ENCODE data around the gene VDAC1.

VDAC1 gene

GRCh38 chr5:134051305-134051704 is 46.5 kb upstream of the VDAC1 start:
- TF ChIP-seq SPI1 (IDR thresholded peaks at IDR 0.05; ENCODE audit: borderline replicate concordance, low read depth) (no peak), POLR2AphosphoS5 (IDR thresholded peaks at IDR 0.05; ENCODE audit: low read depth) (no peak), CTCF (IDR thresholded peaks at IDR 0.05; ENCODE audit: insufficient read depth, low read length) (no peak), GABPA (IDR thresholded peaks at IDR 0.05; ENCODE audit: low read depth) (no peak), REST (IDR thresholded peaks at IDR 0.05; ENCODE audit: insufficient replicate concordance, low read depth) (no peak)
- no peak overlapping the region for H3K27ac ChIP-seq (replicated peaks)
- no peak for DNase-seq (ENCODE audit: low read depth in 1 of 2, low spot score in 1 of 2)
- no peak overlapping the region for H3K4me3 ChIP-seq (replicated peaks; ENCODE audit: insufficient read depth, low read length)
- no peaks in the 10 kb centered on the region for H3K27me3 ChIP-seq (ENCODE audit: insufficient read depth, poor library complexity, severe bottlenecking)

- Histone ChIP-seq H3K27me3 (ENCODE audit: insufficient read depth, poor library complexity, severe bottlenecking) (no peaks in the 10 kb centered on the region), H3K27ac (replicated peaks) (no peak overlapping the region), H3K4me3 (replicated peaks; ENCODE audit: insufficient read depth, low read length) (no peak overlapping the region)
- TF ChIP-seq SPI1 (IDR thresholded peaks at IDR 0.05; ENCODE audit: borderline replicate concordance, low read depth): no peak
- no peak for TF ChIP-seq REST (IDR thresholded peaks at IDR 0.05; ENCODE audit: insufficient replicate concordance, low read depth)
- no peak for TF ChIP-seq POLR2AphosphoS5 (IDR thresholded peaks at IDR 0.05; ENCODE audit: low read depth)
- no peak for TF ChIP-seq GABPA (IDR thresholded peaks at IDR 0.05; ENCODE audit: low read depth)
- no peak for TF ChIP-seq CTCF (IDR thresholded peaks at IDR 0.05; ENCODE audit: insufficient read depth, low read length)
- no peak for DNase-seq (ENCODE audit: low read depth in 1 of 2, low spot score in 1 of 2)
Measured at GRCh38 chr5:134048864-134049263, 44.1 kb upstream of the VDAC1 start.

- TF ChIP-seq GABPA (IDR thresholded peaks at IDR 0.05; ENCODE audit: low read depth) (no peak), REST (IDR thresholded peaks at IDR 0.05; ENCODE audit: insufficient replicate concordance, low read depth) (no peak), POLR2AphosphoS5 (IDR thresholded peaks at IDR 0.05; ENCODE audit: low read depth) (no peak), CTCF (IDR thresholded peaks at IDR 0.05; ENCODE audit: insufficient read depth, low read length) (no peak), SPI1 (IDR thresholded peaks at IDR 0.05; ENCODE audit: borderline replicate concordance, low read depth) (no peak)
- H3K4me3 ChIP-seq (replicated peaks; ENCODE audit: insufficient read depth, low read length): no peak overlapping the region
- no peak overlapping the region for H3K27ac ChIP-seq (replicated peaks)
- no peak for DNase-seq (ENCODE audit: low read depth in 1 of 2, low spot score in 1 of 2)
- no peaks in the 10 kb centered on the region for H3K27me3 ChIP-seq (ENCODE audit: insufficient read depth, poor library complexity, severe bottlenecking)
Measured at GRCh38 chr5:134047687-134048056, 42.9 kb upstream of the VDAC1 start.

Data from HL-60 (cell line).